ENCODE measurements around the gene GPRC5B. TPM values are rescaled to one million over a fixed set of nuclear protein-coding genes. Genes with fewer than 3 reads are reported as not detected.
A peak's percentile ranks its signal among the peaks of the same experiment; 100 is the strongest.

GPRC5B gene
- total RNA-seq, 4 donors from 2014 or later = 1.9 to 17.3 (median 5.1) TPM

DNA sequence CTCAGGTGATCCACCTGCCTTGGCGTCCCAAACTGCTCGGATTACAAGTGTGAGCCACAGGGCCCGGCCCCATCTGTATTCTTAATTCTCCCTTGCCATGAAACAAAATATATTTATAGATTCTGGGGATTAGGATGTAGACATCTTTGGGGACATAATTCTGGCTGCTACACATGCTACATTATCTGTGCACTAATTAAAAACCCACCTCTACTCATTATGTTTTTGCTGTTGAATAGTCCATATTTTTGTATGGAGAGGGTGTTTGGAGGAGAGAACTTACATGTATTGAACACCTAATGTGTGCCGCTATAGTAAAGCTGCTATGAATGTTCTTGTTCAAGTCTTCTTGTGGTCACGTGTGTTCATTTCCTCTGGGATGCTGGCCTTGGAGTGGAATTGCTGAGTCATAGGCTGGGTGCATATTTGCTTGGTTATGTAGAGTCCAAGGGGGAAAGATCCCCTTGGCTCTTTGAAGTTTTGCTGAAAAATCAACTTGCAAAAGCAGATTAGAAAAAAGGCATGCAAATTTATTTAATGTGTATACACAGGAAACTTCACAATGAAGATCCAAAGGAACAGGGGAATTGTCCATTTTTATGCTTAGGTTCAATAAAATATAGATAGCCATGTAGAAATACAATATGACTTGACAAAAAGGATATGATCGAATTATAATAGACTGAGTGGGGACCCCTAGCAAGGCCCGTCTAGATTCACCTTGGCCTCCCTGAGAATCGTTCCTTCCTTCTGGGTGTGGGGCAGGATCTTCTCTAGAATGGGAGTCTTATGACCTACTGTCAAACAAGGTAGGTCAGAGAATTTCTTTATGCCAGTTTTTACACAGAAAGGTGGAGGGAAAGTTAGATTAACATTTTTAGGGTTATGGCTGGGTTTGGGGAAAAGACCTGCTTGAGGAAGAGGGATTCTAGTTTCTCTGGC lies 42.1 kb upstream of the GPRC5B start:
- DNase-seq = no peak
- 69 to 84% methylated on average over 5 to 8 of the region's 8 CpGs for WGBS, 2 donors (ENCODE audit: low coverage in 1 of 2)
- H3K36me3 ChIP-seq = no peaks in the 10 kb centered on the region
- intact Hi-C loops (cut with DNase I; ENCODE audit: low total_unique reads) = no loop called here
- H3K4me1 ChIP-seq = peaks cover 0 to 14% (median 7%) of the 10 kb centered on the region in 4 donors
- TF ChIP-seq POLR2AphosphoS5 (IDR thresholded peaks at IDR 0.05) = no peak
- TF ChIP-seq POLR2A (IDR thresholded peaks at IDR 0.05) = no peak
- no peak for TF ChIP-seq EP300 (IDR thresholded peaks at IDR 0.05; ENCODE audit: low read depth)
- TF ChIP-seq, protein P1, sequence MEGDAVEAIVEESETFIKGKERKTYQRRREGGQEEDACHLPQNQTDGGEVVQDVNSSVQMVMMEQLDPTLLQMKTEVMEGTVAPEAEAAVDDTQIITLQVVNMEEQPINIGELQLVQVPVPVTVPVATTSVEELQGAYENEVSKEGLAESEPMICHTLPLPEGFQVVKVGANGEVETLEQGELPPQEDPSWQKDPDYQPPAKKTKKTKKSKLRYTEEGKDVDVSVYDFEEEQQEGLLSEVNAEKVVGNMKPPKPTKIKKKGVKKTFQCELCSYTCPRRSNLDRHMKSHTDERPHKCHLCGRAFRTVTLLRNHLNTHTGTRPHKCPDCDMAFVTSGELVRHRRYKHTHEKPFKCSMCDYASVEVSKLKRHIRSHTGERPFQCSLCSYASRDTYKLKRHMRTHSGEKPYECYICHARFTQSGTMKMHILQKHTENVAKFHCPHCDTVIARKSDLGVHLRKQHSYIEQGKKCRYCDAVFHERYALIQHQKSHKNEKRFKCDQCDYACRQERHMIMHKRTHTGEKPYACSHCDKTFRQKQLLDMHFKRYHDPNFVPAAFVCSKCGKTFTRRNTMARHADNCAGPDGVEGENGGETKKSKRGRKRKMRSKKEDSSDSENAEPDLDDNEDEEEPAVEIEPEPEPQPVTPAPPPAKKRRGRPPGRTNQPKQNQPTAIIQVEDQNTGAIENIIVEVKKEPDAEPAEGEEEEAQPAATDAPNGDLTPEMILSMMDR (IDR thresholded peaks at IDR 0.05) = no peak
- H3K4me3 ChIP-seq = no peak overlapping the region
- no peaks in the 10 kb centered on the region for H3K9me3 ChIP-seq
- in situ Hi-C loops (cut with MboI; ENCODE audit: low pct_ligation_motif_present in 1 of 4, low pct_unique_long_range_greater_than_20kb in 1 of 4, low sequenced_read_pairs in 3 of 4) = no loop called here
- no peak overlapping the region for H3K27ac ChIP-seq
- no peaks in the 10 kb centered on the region for H3K27me3 ChIP-seq

DNA sequence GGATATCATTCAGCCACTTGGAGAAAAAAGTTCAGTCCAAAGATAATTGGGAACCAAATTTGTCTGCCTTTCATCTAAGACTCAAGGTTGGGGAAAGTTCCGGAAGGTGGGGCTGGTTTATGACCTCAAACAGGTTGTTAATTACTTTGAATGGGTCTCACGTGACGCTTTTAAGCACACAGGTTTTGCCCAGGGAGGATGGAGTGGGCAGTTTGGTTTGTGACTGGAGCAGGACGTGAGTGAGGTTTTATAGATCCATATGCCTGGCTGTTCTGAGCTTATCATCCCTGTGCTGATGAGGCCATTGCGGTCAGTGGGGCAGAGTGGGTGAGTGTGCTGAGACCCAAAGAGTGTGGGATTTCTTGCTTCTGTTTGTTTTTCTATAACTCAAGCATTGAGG lies 38.7 kb upstream of the GPRC5B start:
- H3K9me3 ChIP-seq = no peaks in the 10 kb centered on the region
- 17 to 20% methylated on average over 5 of the region's 5 CpGs for WGBS, 2 donors (ENCODE audit: low coverage in 1 of 2)
- intact Hi-C loops (cut with DNase I; ENCODE audit: low total_unique reads) = no loop called here
- no peak for TF ChIP-seq POLR2A (IDR thresholded peaks at IDR 0.05)
- TF ChIP-seq, protein P1 (IDR thresholded peaks at IDR 0.05) = no peak
- no peak for TF ChIP-seq POLR2AphosphoS5 (IDR thresholded peaks at IDR 0.05)
- TF ChIP-seq EP300 (IDR thresholded peaks at IDR 0.05; ENCODE audit: low read depth) = no peak
- H3K27ac ChIP-seq = peak overlapping the region in 2 of 4 donors; percentile 5 to 59
- in situ Hi-C loops (cut with MboI; ENCODE audit: low pct_ligation_motif_present in 1 of 4, low pct_unique_long_range_greater_than_20kb in 1 of 4, low sequenced_read_pairs in 3 of 4) = loop anchor here in 1 of 4 donors (25.0 kb wide), 1 partner anchor 464 kb away; no protein-coding TSS in a partner anchor
- DNase-seq = peak; percentile 23
- H3K4me3 ChIP-seq = no peak overlapping the region
- no peaks in the 10 kb centered on the region for H3K27me3 ChIP-seq
- H3K36me3 ChIP-seq = no peaks in the 10 kb centered on the region
- H3K4me1 ChIP-seq = peaks cover 0 to 14% (median 7%) of the 10 kb centered on the region in 4 donors

DNA sequence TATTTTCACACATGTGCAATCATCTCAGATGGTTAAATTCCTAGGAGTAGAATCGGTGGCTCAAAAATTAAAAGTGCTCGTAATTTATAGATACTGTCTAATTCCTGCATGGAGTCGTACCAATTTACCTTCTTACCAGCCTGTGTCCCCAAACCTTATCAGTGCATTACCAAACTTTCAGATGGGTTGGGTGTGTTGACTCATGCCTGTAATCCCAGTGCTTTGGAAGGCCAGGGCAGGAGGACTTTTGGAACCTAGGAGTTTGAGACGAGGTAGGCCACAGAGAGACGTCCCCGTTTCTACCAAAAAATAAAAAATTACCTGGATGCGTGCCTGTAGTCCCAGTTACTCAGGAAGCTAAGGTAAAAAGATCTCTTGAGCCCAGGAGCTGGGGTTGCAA lies 34.5 kb upstream of the GPRC5B start:
- no peak overlapping the region for H3K27ac ChIP-seq
- H3K4me1 ChIP-seq = peaks cover 0 to 12% (median 6%) of the 10 kb centered on the region in 4 donors
- no peaks in the 10 kb centered on the region for H3K36me3 ChIP-seq
- in situ Hi-C loops (cut with MboI; ENCODE audit: low pct_ligation_motif_present in 1 of 4, low pct_unique_long_range_greater_than_20kb in 1 of 4, low sequenced_read_pairs in 3 of 4) = loop anchor here in 1 of 4 donors (25.0 kb wide), 1 partner anchor 468 kb away; no protein-coding TSS in a partner anchor
- no peak overlapping the region for H3K4me3 ChIP-seq
- H3K27me3 ChIP-seq = no peaks in the 10 kb centered on the region
- 89% methylated on average over 3 to 7 of the region's 7 CpGs for WGBS, 2 donors (ENCODE audit: low coverage in 1 of 2)
- DNase-seq = no peak
- intact Hi-C loops (cut with DNase I; ENCODE audit: low total_unique reads) = no loop called here
- no peaks in the 10 kb centered on the region for H3K9me3 ChIP-seq
- TF ChIP-seq POLR2AphosphoS5 (IDR thresholded peaks at IDR 0.05) (no peak), EP300 (IDR thresholded peaks at IDR 0.05; ENCODE audit: low read depth) (no peak), POLR2A (IDR thresholded peaks at IDR 0.05) (no peak)
- TF ChIP-seq, protein P1 (IDR thresholded peaks at IDR 0.05) = no peak

DNA sequence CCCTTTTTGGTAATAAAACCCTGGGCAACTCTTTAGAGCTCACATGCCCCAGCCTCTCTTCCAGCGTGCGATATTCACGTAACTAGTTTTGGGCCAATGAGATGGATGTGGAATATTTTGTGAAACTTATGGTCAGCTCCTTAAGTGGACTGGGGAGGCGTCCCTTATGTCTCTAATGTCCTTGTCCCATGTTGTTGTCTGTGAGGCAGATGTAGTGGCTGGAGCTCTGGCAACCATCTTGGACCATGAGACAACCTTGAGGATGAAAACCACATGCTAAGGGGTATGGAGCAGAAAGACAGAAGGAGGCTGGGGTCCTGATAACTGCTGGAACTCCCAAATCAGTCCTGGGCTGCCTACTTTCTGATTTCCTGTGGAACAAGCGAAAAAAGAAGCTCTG lies 31.4 kb upstream of the GPRC5B start:
- in situ Hi-C loops (cut with MboI; ENCODE audit: low pct_ligation_motif_present in 1 of 4, low pct_unique_long_range_greater_than_20kb in 1 of 4, low sequenced_read_pairs in 3 of 4) = loop anchor here in 1 of 4 donors (25.0 kb wide), 1 partner anchor 471 kb away; no protein-coding TSS in a partner anchor
- DNase-seq = no peak
- intact Hi-C loops (cut with DNase I; ENCODE audit: low total_unique reads) = no loop called here

More for the DNA sequence above, 31.4 kb upstream of the GPRC5B start:
- TF ChIP-seq POLR2A (IDR thresholded peaks at IDR 0.05) = no peak
- no peak for TF ChIP-seq POLR2AphosphoS5 (IDR thresholded peaks at IDR 0.05)
- no peak for TF ChIP-seq EP300 (IDR thresholded peaks at IDR 0.05; ENCODE audit: low read depth)
- TF ChIP-seq, protein P1 (IDR thresholded peaks at IDR 0.05) = no peak
- WGBS, 2 donors (ENCODE audit: low coverage in 1 of 2) = 83 to 87% methylated on average over 4 to 5 of the region's 5 CpGs
- H3K27me3 ChIP-seq = no peaks in the 10 kb centered on the region
- H3K27ac ChIP-seq = no peak overlapping the region
- no peak overlapping the region for H3K4me3 ChIP-seq
- H3K9me3 ChIP-seq = no peaks in the 10 kb centered on the region
- H3K4me1 ChIP-seq = no peaks in the 10 kb centered on the region
- H3K36me3 ChIP-seq = no peaks in the 10 kb centered on the region

Data from transverse colon (tissue), 4 donors.